ENCODE measurements around the gene PAX3.

DNA sequence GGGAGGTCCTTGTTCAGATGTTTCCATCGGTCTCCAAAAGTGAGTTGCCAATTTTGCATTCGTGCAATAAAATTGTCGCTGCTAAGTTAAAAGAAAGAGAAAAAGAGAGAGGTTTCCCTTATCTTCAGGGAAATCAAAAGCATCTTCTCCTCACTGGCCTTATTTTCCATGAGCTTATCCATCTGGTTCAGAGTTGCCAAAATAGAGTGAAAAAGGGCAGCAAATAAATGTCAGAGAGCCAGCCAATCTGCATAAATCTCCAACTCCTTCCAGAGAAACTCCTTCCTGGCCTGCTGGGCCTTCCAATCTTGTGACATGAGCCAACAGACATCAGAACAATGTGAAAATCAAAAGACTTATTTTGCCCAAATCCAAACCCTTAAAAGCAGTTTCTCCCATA, 28.4 kb downstream of the PAX3 start:
- TF ChIP-seq, protein P1, sequence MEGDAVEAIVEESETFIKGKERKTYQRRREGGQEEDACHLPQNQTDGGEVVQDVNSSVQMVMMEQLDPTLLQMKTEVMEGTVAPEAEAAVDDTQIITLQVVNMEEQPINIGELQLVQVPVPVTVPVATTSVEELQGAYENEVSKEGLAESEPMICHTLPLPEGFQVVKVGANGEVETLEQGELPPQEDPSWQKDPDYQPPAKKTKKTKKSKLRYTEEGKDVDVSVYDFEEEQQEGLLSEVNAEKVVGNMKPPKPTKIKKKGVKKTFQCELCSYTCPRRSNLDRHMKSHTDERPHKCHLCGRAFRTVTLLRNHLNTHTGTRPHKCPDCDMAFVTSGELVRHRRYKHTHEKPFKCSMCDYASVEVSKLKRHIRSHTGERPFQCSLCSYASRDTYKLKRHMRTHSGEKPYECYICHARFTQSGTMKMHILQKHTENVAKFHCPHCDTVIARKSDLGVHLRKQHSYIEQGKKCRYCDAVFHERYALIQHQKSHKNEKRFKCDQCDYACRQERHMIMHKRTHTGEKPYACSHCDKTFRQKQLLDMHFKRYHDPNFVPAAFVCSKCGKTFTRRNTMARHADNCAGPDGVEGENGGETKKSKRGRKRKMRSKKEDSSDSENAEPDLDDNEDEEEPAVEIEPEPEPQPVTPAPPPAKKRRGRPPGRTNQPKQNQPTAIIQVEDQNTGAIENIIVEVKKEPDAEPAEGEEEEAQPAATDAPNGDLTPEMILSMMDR (IDR thresholded peaks at IDR 0.05), result no peak
- no peak for TF ChIP-seq POLR2A (IDR thresholded peaks at IDR 0.05)

Data from heart left ventricle (tissue), 13 donors.